Effector memory CD4-positive, alpha-beta T cell (primary cell): ENCODE results near the gene KCNIP4.

Experiments
- DNase-seq, 3 donors: peaks; one replicate each; pipeline ENCODE4 v3.0.0-alpha.2; 2020
- H3K27ac ChIP-seq: 2 replicates; pipeline ENCODE4 v1.7.0; 2013; ENCODE audit warnings: mild to moderate bottlenecking, low read length, moderate library complexity; ENCODE audit not compliant: insufficient read depth, poor library complexity, severe bottlenecking
- H3K27me3 ChIP-seq: replicated peaks from 2 replicates; pipeline ENCODE4 v1.7.0; 2013; ENCODE audit warnings: mild to moderate bottlenecking, low read length; ENCODE audit not compliant: insufficient read depth, control insufficient read depth, poor library complexity, severe bottlenecking
- H3K36me3 ChIP-seq: 2 replicates; pipeline ENCODE4 v1.7.0; 2013; ENCODE audit warnings: mild to moderate bottlenecking, low read length, moderate library complexity; ENCODE audit not compliant: control insufficient read depth, insufficient read depth
- H3K4me1 ChIP-seq: 2 replicates; pipeline ENCODE4 v1.7.0; 2013; ENCODE audit warnings: low read length, mild to moderate bottlenecking; ENCODE audit not compliant: control insufficient read depth, insufficient read depth, poor library complexity, severe bottlenecking
- H3K4me3 ChIP-seq: 2 replicates; pipeline ENCODE4 v1.7.0; 2013; ENCODE audit warnings: low read length, low read depth, mild to moderate bottlenecking; ENCODE audit not compliant: insufficient read depth, poor library complexity, severe bottlenecking
- H3K9me3 ChIP-seq: 2 replicates; pipeline ENCODE4 v1.7.0; 2013; ENCODE audit warnings: mild to moderate bottlenecking, low read length, moderate library complexity; ENCODE audit not compliant: control insufficient read depth

The KCNIP4 gene

DNA sequence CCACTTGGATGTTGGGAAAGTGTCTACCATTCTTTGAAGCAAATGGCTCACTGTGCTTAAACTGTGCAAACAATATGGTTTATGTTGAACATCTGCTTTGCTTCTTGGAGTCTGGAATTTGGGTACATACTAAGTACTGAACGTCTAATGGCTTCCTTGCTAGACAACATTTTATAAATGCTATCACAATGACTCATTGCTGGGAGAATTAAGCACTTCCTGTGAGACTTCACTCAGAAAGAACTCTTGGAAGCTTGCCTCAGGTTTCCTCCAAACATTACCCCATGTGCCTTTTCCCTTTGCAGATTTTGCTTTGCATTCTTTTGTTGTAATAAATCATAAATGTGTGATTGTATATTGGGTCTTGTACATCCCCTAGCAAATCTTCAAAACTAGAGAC lies 1108.6 kb downstream of the KCNIP4 start:
- no peak overlapping the region for H3K4me3 ChIP-seq
- DNase-seq = no peak
- no peaks in the 10 kb centered on the region for H3K4me1 ChIP-seq
- no peak overlapping the region for H3K27ac ChIP-seq
- no peaks in the 10 kb centered on the region for H3K27me3 ChIP-seq
- H3K36me3 ChIP-seq = no peaks in the 10 kb centered on the region
- H3K9me3 ChIP-seq = no peaks in the 10 kb centered on the region

GRCh38 chr4:20838476-20838875 lies 1110.1 kb downstream of the KCNIP4 start:
- H3K36me3 ChIP-seq = no peaks in the 10 kb centered on the region
- no peak overlapping the region for H3K27ac ChIP-seq
- H3K4me1 ChIP-seq = no peaks in the 10 kb centered on the region
- no peaks in the 10 kb centered on the region for H3K27me3 ChIP-seq
- no peak for DNase-seq
- no peak overlapping the region for H3K4me3 ChIP-seq
- no peaks in the 10 kb centered on the region for H3K9me3 ChIP-seq

- no peaks in the 10 kb centered on the region for H3K9me3 ChIP-seq
- H3K36me3 ChIP-seq = no peaks in the 10 kb centered on the region
- no peak overlapping the region for H3K4me3 ChIP-seq
- H3K27ac ChIP-seq = no peak overlapping the region
- H3K27me3 ChIP-seq = no peaks in the 10 kb centered on the region
- no peak for DNase-seq
- no peaks in the 10 kb centered on the region for H3K4me1 ChIP-seq
Measured at GRCh38 chr4:20832826-20833225, 1115.7 kb downstream of the KCNIP4 start.

DNA sequence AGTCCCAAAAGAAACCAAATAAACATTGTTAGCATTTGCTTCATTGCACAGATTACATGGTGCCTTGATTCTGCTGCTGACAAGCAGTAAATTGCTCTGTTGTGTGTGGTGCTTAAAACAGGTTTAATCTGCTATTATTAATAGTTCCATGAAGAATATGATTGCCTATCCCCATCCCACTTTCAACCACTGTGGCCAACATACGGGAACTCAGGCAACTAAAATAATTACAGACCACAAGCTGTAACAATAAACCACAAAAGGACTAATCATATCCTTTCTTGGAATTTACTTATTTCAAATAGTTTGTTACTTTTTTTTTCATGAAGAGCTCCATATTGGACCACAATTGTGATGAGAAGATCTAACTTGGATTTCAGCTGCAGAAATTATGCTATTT lies 1116.8 kb downstream of the KCNIP4 start:
- no peak for DNase-seq
- no peaks in the 10 kb centered on the region for H3K36me3 ChIP-seq
- no peak overlapping the region for H3K27ac ChIP-seq
- H3K27me3 ChIP-seq = no peaks in the 10 kb centered on the region
- H3K4me3 ChIP-seq = no peak overlapping the region
- no peaks in the 10 kb centered on the region for H3K9me3 ChIP-seq
- H3K4me1 ChIP-seq = no peaks in the 10 kb centered on the region

DNA sequence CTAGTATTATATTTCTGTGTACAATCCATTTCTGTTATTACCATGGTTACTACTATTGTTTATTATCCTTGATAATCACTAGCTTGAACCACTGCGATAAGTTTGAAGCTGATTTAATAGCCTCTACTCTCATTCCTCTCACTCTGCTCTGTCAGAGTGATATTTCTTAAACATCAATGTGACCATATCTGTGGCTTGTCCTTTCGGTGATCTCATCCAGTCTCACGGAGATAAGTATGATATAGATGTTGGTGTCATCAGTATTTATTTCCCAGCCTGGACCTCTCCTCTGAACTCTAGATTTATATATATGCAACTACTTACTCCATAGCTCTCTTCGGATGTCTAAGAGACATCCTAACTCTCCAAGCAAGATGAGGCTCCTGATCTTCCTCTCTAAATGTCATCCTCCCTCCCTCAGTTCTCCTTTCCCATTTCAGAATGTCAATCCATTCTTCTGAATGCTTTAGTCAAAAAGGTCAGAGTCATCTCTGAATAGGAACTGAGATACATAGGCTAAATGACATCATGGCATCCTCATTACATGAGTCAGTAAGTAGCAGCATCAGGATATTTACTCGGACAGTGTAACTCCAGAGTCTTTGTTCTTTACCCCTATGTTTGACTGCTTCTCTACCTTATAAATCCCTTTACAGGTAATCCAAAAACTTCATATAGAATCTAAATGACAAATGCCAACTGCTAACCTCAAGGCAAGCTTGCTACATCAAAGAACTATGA lies 1118.8 kb downstream of the KCNIP4 start:
- no peaks in the 10 kb centered on the region for H3K9me3 ChIP-seq
- no peak for DNase-seq
- no peaks in the 10 kb centered on the region for H3K27me3 ChIP-seq
- no peak overlapping the region for H3K27ac ChIP-seq
- H3K36me3 ChIP-seq = no peaks in the 10 kb centered on the region
- H3K4me1 ChIP-seq = no peaks in the 10 kb centered on the region
- no peak overlapping the region for H3K4me3 ChIP-seq

DNA sequence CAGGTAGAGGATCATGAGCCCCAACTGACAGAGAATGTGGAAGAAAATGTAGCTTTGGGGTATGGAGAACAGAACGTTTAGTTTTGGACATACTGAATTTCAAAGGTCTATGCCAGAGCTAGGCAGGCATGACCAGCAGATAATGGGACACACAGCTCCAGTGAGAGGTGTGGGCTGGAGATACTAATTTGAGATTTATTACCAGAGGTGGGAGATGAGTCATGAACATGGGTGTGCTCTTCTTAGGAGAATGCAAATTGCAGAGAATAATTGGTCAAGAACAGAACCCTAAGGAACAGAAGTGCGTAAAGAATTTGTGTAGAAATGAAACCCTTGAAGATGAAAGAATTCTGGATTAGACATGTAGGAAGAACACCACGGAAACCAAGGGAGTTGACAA lies 1123.1 kb downstream of the KCNIP4 start:
- Histone ChIP-seq H3K4me1 (no peaks in the 10 kb centered on the region), H3K27ac (no peak overlapping the region), H3K36me3 (no peaks in the 10 kb centered on the region), H3K27me3 (no peaks in the 10 kb centered on the region), H3K9me3 (no peaks in the 10 kb centered on the region), H3K4me3 (no peak overlapping the region)
- DNase-seq = no peak

- no peak for DNase-seq
- H3K4me1 ChIP-seq = no peaks in the 10 kb centered on the region
- H3K36me3 ChIP-seq = no peaks in the 10 kb centered on the region
- no peak overlapping the region for H3K4me3 ChIP-seq
- H3K27ac ChIP-seq = no peak overlapping the region
- no peaks in the 10 kb centered on the region for H3K27me3 ChIP-seq
- H3K9me3 ChIP-seq = no peaks in the 10 kb centered on the region
Measured at GRCh38 chr4:20816287-20816686, 1132.3 kb downstream of the KCNIP4 start.

GRCh38 chr4:20813700-20814099 lies 1134.9 kb downstream of the KCNIP4 start:
- no peaks in the 10 kb centered on the region for H3K9me3 ChIP-seq
- no peaks in the 10 kb centered on the region for H3K36me3 ChIP-seq
- H3K4me1 ChIP-seq = no peaks in the 10 kb centered on the region

GRCh38 chr4:20809812-20810211 lies 1138.8 kb downstream of the KCNIP4 start:
- H3K4me3 ChIP-seq = no peak overlapping the region
- no peak for DNase-seq
- no peaks in the 10 kb centered on the region for H3K4me1 ChIP-seq
- no peaks in the 10 kb centered on the region for H3K27me3 ChIP-seq
- H3K9me3 ChIP-seq = no peaks in the 10 kb centered on the region
- no peaks in the 10 kb centered on the region for H3K36me3 ChIP-seq
- H3K27ac ChIP-seq = no peak overlapping the region

More at GRCh38 chr4:20813700-20814099, 1134.9 kb downstream of the KCNIP4 start:
- no peak for DNase-seq
- no peak overlapping the region for H3K27ac ChIP-seq
- H3K4me3 ChIP-seq = no peak overlapping the region
- no peaks in the 10 kb centered on the region for H3K27me3 ChIP-seq

DNA sequence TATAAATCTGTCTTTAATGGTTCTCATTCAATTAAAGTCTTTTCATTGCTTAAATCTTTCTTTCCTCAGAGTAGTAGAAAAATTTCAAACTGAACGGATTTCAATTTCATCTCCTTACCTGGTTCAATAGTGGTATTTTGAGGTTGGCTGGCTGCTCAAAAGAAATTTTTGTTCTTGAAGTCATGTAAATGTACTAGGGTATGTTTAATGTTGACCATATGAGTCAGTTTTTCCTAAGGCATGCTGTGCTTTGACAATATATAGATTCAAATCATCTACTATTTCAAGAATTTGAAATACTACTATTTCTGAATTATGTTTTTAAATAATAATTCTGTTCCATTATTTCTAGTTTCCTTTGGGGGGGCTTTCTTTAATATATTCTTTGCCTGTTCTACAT lies 1142.9 kb downstream of the KCNIP4 start:
- Histone ChIP-seq H3K4me3 (no peak overlapping the region), H3K4me1 (no peaks in the 10 kb centered on the region), H3K9me3 (no peaks in the 10 kb centered on the region), H3K27me3 (no peaks in the 10 kb centered on the region), H3K36me3 (no peaks in the 10 kb centered on the region), H3K27ac (no peak overlapping the region)
- no peak for DNase-seq
